Dermis blood vessel endothelial cell (primary cell): ENCODE data around the gene SLC36A2. TPM values are rescaled to one million over a fixed set of nuclear protein-coding genes. Genes with fewer than 3 reads are reported as not detected.
"Not testable (repeated sequence)": the region's sequence is repeated elsewhere in the genome, so short reads cannot be mapped to it uniquely, and the experiment has no call there.

Experiments
- DNase-seq: peaks from one replicate; pipeline ENCODE4 v3.0.0; 2010
- total RNA-seq: library from RNA; depleted of rRNA; stranded (reverse); fragments of >200 nt; gene quantifications from 2 replicates; pipeline ENCODE4 v1.2.3, GENCODE V29; 2014

SLC36A2 gene
- total RNA-seq, 1 donor from 2014 or later: not detected

DNA sequence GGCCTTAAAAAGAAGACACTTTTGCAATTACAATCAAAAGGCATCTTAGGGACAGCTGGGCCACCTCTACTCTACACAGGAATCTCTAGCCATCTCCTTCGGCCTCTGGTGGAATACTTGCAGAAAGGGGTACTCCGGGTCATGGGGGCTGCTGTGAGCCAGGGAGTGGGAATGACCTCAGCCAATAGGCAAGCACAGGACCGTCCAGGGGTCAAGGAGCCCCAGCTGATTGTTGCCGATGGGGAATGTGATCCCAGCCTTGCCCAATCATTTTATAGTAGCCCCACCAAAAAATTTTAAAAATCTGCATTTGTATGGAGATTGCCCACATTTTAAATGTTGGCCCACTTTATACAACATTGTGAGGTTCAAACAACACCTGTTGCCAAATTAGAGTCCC, 26.9 kb downstream of the SLC36A2 start:
- DNase-seq: no peak

DNA sequence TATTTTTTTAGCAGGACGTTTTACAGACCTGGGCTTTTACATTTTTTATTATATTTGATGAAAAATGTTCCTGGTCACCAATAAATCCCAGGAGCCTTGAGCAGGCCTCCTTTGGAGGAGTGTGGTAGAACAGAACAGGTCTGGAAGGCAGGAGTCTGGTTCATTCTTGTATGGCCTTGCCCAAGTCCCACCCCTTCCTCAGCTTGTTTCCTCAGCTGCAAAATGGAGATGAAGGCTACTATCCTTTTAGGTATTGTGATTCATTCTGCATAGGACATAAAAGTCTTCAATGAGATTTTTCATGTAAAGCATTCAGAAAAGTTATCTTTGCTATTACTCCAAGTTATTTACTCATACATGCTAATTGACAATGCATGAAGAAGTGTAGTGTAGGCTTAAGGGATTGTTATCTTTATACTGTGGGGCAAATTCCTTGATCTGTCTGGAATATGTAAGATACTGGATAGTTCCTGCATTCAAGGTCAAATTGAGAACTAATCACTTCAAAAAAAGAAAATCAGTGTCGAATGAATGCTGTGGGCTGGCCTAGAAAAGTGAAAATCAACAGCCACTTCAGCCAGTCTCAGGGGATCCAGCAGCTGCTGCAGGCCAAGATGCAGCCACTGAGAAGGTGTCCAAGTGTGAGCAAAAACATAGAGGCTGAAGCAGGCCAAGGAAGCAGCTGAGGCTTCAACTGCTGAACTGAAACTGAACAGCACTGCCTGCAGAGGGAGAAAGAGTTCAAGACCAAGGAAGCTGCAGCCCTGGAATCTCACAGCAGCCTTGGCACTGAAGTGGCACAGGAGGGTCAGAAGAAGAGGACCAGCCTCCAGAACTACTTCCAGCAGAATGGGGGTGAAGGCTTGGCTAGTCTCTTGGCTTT, 28.3 kb downstream of the SLC36A2 start:
- DNase-seq: peak; percentile 17

DNA sequence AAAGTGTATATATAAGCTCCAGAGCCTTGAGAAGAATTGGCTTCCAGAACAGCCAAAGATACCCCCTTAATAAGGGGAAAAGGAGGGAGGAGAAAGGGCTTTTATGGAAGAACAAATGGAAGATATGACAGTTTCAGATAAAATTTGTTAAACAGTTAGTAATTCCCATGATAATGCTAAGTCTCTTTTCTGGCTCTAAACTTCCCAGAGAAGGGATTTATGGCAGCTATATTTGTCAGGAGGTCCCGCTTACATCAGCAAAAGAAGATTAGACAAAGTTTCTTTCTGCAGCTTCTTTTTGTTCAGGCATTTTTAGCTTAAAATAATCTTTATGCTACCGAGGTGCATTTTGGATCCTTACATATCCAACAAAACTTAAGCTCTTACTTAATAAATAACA, 29.5 kb downstream of the SLC36A2 start:
- no peak for DNase-seq

DNA sequence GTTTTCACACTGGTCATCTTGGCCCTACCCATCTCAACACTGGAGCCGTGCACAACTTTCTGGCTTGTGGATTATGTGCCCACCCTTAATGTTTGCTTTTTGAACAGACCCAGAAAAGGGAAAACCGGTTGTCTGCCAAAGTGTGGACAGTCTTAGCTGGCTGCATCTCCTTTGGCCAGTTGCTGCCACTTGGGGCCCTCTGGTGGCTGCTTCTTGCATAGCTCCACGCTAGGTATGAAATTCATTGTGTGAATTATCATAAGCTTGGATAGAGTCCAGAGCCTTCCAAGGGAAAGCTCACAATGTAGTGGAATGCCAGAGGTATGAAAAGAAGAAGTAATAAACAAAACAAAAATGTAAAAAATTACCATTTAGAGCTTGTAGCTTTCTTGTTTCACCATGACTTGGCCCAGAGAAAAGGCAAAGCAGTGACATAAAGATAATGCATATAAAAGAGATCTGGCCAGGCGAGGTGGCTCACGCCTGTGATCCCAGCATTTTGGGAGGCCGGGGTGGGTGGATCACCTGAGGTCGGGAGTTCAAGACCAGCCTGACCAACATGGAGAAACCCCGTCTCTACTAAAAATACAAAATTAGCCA, 31.3 kb downstream of the SLC36A2 start:
- DNase-seq: peak; percentile 79

DNA sequence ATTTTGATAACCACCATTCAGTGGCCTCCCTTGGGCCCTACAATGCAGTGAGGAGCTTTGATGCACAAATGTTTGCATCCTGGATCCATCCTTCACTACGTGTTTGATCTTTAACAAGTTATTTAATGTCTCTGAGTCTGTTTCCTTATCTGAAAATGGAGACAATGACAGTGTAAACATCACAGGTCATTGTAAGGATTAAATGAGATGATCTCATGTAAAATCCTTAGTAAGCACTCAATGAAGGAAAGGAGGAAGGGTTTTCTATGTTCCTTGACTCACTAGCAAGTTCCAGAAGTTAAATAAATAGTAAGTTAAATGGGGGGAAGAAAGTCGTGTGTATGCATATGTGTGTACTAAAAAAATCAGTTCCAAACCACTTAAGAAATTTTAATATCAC, 34.0 kb downstream of the SLC36A2 start:
- no peak for DNase-seq

DNA sequence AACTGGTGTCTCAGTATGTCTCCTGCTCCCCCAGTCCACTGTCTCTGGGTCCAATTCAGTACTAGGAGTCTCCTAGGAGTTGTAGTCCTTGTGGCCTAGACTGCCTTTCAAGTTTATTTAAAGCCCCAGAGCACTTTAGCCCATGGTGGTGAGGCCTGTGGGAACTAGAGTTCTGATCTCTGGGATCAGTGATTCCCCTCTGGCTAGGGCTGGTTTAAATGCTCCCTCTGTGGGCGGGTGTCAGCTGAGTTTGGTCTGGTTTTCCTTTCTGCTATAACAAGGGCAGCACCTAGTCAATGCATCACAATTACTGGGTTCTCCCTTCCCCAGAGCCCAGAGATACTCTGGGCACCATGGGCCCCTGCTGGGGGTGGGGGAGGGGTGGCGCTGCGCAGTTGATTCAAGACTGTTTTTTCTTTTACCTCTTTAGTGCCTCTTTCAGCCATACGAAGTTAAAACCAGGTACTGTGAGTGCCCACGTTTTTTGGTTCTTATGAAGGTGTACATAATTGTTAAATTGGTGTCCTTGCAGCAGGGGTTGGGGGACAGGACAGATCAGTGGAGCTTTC, 34.5 kb downstream of the SLC36A2 start:
- DNase-seq: no peak

DNA sequence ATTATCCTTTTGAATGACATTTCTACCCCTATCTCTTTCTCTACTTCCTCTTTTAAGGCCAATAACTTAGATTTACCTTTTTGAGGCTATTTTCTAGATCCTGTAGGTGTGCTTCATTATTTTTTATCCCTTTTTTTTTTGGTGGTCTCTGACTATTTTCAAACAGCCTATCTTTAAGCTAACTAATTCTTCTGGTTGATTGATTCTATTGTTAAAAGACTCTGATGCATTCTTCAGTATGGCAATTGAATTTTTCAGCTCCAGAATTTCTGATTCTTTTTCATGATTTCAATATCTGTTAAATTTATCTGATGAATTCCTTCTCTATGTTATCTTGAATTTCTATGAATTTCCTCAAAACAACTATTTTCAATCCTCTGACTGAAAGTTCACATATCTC, 36.4 kb downstream of the SLC36A2 start:
- DNase-seq: no peak

DNA sequence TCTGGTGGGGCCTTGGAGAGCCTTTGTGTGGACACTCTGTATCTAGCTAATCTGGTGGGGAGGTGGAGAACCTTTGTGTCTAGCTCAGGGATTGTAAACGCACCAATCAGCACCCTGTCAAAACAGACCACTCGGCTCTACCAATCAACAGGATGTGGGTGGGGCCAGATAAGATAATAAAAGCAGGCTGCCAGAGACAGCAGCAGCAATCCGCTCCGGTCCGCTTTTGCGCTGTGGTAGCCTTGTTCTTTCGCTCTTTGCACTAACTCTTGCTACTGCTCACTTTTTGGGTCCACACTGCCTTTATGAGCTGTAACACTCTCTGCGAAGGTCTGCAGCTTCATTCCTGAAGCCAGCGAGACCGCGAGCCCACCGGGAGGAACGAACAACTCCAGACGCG, 37.5 kb downstream of the SLC36A2 start:
- DNase-seq: not testable (repeated sequence)

DNA sequence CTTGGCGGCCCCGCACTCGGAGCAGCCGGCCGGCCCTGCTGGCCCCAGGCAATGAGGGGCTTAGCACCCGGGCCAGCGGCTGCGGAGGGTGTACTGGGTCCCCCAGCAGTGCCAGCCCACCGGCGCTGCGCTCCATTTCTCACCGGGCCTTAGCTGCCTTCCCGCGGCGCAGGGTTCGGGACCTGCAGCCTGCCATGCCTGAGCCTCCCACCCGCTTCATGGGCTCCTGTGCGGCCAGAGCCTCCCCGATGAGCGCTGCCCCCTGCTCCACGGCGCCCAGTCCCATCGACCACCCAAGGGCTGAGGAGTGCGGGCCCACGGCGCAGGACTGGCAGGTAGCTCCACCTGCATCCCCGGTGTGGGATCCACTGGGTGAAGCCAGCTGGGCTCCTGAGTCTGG, 38.1 kb downstream of the SLC36A2 start:
- DNase-seq: not testable (repeated sequence)

DNA sequence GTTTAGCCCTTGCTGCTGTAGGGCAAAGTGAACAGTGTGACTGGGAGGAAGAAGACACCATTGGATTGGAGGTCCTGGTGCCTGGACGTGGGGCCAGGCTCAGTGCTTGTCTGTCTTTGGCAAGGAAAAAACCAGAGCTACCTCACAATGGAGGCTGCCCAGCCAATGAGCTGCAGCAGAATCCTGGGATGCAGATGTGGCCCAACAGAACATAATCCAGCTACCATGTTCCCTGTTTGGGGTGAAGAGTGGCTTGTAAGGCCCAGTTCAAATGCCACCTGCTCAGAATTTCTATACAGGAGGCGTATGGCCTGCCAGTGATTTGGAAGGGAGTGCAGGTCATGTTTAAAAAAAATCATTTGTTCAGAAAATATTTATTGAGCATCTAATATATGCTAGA, 43.7 kb downstream of the SLC36A2 start, which contains the start of gene SLC36A3:
Gene SLC36A3, minus strand, starts transcription at position 101 of the 400 bp plus-strand sequence. CDS start 412 bp downstream, outside the sequence.
- DNase-seq: no peak

DNA sequence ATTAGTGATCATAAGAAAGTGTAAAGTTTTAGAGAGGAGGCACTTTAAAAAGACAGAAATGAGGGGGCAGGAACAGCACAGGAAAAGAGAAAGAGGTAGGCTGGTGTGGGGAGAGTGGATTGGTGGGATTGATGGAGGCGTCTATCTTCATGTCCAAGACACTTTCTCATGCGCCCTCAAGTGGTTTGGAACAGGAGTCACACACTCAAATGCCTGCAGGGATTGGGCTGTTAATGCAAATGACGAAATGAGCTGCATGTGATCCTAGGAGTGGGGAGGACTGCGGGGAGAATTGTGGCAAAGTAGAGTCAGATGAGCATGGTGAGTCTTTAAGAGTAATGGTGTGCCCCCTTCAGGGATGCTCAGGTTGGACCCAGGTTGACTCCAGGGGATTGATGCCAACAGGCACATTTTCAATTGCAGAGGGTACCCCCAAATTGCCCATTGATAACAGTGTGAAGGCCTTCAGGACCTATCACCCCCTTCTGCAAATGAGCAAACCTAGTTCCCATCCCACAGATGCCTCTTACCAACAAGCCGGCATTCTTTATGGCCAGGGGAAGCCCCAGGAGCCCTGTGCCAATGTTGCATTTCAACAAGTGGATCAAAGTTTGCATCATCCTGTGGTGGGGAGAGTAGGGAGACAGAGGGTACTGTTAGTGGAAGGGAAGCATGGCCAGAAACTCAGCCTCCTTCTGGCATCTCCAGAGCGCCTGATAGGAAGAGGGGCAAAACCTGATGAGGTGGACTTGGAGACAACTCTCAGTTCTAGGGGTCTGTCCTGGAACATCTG, 49.1 kb downstream of the SLC36A2 start:
- DNase-seq: peak; percentile 81

DNA sequence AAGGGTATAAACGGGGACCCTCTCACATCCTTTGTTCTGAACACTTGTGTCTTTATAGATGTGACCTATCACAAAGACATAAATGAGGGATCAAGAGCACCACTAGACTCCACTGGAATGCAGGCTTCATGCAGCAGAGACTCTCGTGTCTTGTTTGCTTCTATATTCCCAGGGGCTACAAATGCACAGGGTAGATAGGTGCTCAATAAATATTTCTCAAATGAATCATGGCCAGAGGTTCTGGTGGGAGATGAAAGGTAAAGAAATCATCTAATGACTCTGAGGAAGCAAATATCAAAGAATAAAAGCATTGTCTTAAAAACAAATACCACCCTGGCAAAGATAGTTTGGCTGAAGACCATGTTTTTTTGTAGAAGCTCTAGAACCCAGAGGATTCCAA, 50.4 kb downstream of the SLC36A2 start:
- DNase-seq: no peak

DNA sequence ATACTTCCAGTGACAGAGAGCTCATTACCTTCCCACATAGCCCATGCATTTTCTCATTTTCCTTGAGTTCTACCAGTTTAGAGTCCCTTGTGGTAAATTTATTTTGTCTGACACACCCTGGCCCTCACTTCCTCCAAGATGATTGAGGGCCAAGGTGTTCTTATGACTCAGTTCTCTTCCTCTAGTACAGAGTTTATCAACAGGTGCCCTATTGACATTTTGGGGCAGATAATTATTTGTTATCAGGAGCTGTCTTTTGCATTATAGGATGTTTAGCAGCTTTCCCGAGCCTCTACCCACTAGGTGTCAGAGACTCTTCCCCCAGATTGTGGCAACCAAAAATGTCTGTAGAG, 50.9 kb downstream of the SLC36A2 start:
- DNase-seq: no peak

DNA sequence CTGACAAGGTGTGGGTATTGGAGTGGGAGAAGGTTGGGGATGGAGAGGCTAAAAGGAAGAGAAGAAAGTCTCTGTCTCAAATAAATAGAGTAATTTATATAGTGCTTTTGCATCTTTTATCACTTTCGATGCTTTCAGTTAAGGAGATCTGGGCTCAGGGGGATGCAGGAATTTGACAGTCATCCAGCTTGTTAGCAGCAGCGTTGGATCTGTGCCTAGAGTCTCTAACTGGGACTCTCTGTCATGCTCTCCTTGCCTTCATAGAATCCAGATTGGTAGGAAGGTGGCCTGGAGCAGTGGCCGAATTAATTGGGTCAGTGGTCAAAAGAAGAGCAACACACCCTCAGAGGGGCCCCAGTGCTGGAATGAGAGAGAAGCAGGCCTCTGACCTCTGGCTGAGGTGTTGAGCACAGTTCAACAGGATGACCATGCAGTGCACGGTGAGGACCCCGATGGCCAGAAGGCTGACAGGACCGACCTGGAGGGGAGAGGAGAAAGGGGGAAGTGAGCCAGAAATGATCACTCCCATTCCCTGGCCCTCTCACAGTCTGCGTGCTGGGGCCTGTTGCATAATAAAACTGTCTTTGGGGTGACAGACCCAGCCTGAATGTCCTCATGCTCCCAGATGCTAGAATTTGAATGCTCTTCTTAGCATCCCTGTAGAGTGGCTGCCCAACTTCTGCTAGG, 51.4 kb downstream of the SLC36A2 start:
- no peak for DNase-seq

DNA sequence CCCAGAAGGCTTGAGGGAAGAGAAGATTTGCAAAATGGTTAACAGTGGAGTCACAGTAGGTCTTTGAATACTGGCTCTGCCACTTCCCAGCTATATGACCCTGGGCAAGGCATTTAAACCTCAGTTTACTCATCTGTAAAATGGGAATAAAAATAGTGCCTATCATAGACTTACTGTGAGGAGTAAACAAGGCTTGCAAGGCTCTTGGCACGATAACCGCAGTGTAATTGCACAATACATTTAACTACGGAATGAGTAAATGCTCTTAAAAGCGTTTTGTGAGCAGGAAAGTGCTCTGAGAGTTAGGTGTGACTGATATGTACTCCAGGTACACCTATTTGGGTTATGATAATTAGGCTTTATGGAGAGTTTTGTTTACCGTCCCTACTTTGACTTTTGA, 52.2 kb downstream of the SLC36A2 start:
- DNase-seq: no peak

DNA sequence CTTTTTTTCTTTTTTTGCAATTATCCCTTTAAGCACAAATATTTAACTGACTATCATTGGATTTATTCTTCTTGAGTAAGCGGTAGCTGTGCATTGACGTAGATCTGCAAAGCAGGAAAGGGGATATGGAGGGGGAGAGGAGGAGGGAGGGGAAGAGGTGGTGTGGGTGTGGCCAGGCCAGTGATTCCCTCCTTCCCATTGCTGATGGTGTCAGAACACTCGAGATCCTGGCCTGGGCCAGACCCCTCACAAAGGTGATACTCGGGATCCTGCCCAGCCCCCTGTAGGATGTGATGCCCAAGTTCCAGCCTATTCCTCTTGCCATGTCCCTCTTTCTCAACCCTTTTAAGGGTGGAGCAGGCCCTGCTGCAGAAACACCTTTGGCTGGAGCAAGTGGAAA, 53.7 kb downstream of the SLC36A2 start:
- DNase-seq: no peak

DNA sequence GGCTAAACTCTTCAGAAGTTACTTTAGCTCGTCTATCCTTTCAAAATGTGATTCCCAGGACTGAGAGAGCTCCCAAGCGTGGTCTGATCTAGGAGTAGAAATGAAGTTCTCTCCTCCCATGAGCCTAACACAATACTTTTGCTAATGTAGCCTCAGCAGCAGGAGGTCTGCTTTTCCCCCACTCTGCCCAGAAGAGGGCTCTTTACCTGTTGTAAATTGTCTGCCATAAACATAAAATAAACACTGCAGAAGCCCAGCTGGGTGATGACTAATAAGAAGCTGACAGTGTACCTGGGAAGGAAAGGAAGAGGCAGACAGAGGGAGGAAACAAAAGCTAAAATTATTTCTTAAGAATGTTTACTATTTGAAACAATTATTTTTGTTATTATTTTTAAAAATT, 59.2 kb downstream of the SLC36A2 start:
- DNase-seq: no peak

DNA sequence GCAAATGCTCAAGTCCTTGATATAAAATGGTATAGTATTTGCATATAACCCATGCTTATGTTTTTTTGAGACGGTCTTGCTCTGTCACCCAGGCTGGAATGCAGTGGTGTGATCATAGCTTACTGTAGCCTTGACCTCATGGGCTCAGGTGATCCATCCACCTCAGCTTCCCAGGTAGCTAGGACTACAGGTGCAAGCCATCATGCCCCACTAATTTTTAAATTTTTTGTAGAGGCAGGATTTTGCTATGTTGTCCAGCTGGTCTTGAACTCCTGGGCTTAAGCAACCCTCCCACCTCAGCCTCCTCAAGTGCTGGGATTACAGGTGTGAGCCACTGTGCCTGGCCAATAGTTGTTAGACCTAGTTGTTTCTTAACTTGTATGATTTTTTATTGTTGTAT, 61.1 kb downstream of the SLC36A2 start:
- DNase-seq: no peak

DNA sequence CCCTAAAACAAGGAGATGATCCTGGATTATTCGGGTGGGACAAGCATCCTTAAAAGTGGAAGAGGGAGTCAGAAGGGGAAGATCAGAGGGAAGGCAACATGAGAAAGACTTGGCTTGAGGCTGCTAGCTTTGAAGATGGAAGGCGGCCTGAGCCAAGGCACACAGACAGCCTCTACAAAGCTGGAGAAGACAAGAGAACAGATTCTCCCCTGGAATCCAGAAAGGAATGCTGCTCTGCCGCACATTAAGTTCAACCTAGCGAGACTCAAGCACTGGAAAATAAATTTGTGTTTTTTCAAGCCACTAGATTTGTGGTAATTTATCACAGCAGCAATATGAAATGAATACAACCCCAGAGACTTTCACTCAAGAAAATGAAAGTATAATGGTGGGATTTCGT, 61.7 kb downstream of the SLC36A2 start:
- DNase-seq: no peak

DNA sequence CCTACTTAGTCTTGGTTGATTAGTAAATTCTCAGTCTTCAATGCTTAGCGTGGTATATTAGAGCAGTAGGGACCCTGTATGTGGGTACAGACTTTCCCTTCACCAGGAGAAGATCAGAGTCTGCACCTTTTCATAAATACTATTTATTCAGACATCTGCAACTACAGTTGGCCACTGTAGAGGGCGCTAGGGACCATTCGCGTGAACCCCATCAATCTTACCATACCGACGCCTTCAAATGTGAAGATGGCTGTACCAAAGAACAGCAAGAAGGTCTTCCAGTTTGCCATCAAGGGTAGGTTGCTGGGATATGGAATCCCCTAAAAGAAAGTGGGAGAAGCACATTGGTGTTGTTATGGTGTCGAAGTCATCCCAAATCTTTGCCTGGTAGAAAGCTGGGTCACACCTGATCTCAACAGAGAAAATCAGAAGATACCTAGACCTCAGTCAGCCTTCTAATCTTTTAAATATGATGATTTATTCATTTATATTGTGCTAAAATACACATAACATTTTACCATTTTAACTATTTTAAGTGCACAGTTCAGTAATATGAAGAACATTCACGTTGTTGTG, 62.9 kb downstream of the SLC36A2 start:
- DNase-seq: peak; percentile 10

DNA sequence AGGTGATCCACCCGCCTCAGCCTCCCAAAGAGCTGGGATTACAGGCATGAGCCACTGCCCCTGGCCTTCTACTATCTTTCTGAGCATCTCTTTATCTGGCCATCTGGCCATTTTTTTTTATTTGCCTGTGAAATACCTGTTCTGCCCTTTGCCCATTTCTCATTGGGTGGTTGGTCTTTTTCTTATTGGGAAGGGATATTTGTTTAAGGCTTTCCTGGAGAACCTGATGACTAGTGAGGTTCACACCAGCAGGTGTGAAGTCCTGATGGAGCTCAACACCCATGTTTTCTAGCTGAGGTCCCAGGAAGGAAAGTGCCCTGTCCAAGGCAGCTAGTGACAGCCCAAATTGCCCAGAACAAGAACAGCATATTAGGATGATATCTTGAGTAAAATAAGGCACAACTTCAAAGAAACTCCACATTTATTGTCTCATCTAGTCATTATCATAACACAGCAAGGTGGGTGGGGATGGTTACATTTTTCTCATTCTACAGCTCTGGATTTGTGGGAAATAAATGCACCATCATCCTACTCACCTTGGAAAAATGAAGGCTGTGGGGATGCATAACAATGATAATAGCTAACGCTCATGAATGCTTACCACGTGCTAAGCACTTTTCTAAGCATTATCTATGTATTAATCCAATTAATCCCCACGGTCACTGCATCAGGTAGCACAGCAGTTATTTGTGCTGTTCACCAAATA, 64.1 kb downstream of the SLC36A2 start:
- DNase-seq: no peak
